LNCaP clone FGC (cell line): Measurements from ENCODE around the gene RSBN1.

Experiments
- DNase-seq: peaks from one replicate; pipeline ENCODE4 v3.0.0-alpha.2; 2011; ENCODE audit warnings: low read depth
- H3K4me3 ChIP-seq: 2 replicates; pipeline ENCODE4 v1.5.1; 2011; ENCODE audit warnings: mild to moderate bottlenecking, low read depth, low read length, control low read depth
- TF ChIP-seq, protein P1 (sequence below): IDR thresholded peaks from 2 replicates; pipeline ENCODE4 v1.5.1; 2012; ENCODE audit warnings: mild to moderate bottlenecking; ENCODE audit not compliant: control insufficient read depth, insufficient read depth; ENCODE audit errors: extremely low read depth

RSBN1 gene

DNA sequence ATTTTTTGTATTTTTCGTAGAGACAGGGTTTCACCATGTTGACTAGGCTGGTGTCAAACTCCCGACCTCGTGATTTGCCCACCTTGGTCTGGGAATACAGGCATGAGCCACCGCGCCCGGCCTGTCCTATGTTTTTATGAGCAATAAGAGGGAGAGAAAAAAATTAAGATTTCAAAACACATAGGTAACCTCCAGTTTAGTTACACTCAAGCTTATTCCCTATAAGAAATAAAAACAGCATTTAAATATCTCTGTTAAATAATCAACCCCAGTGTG, 7.1 kb downstream of the RSBN1 start:
- H3K4me3 ChIP-seq, result no peak overlapping the region
- DNase-seq, result no peak
- TF ChIP-seq, protein P1, sequence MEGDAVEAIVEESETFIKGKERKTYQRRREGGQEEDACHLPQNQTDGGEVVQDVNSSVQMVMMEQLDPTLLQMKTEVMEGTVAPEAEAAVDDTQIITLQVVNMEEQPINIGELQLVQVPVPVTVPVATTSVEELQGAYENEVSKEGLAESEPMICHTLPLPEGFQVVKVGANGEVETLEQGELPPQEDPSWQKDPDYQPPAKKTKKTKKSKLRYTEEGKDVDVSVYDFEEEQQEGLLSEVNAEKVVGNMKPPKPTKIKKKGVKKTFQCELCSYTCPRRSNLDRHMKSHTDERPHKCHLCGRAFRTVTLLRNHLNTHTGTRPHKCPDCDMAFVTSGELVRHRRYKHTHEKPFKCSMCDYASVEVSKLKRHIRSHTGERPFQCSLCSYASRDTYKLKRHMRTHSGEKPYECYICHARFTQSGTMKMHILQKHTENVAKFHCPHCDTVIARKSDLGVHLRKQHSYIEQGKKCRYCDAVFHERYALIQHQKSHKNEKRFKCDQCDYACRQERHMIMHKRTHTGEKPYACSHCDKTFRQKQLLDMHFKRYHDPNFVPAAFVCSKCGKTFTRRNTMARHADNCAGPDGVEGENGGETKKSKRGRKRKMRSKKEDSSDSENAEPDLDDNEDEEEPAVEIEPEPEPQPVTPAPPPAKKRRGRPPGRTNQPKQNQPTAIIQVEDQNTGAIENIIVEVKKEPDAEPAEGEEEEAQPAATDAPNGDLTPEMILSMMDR, result no peak

DNA sequence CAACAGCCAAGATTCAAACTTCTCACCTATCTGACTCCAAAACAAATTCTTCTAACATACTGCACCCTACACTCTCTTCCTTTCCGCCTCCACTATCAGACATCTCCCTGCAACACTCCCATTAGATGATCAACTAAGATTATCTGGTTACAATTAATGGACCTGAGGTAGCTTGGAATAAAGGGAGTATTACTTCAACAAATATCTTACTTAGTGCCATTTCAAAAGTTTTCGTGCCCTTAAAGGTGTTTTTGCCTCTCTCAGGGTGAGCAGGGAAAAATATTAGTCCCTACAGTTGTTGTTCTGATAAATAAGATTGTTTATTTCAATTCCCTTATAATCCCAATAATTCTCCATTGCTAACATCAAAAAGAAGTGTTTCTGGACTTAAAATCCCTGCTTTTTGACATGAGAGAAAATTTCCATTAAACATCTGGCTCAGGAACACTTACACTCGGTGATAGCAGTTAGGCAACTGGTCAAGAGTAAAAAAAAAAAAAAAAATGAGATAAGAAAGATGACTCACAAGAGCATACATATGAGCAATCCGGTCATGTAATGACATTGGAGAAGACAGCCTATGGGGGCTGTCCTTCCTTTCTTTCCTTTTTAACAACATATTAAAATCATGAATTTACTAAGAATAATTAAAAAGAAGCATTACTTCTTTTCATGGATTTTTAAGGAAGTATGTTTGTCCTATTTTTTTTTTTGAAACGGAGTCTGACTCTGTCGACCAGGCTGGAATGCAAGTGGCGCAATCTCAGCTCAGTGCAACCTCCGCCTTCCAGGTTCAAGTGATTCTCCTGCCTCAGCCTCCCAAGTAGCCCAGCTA, 7.6 kb downstream of the RSBN1 start:
- TF ChIP-seq, protein P1, result no peak
- no peak for DNase-seq
- no peak overlapping the region for H3K4me3 ChIP-seq

DNA sequence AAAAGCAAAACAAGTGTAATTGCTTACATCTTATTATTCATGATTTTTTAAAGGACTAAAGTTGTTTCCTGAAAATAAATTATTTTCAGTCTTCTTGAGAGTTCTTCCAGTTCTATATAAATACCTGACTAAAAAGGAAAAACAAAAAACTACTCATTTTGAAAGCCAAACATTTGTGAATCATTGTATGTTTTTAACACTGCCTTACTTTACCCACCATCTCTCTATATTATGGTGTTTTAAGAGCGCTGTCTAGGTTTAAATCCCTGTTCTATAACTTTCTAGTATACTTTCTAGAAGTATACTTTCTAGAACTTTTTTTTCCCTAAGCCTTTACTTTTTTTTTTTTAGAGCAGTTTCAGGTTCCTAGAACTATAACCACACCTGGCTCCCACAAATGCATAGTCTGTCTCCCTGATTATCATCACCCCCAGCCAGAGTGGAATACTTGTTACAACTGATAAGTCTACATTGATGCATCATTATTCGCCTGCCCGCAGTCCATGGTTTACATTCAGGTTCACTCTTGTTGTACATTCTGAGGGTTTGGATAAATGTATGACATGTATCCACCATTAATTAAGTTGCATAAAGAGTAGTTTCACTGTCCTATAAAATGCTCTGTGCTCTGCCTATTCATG, 9.8 kb downstream of the RSBN1 start:
- TF ChIP-seq, protein P1, result no peak

DNA sequence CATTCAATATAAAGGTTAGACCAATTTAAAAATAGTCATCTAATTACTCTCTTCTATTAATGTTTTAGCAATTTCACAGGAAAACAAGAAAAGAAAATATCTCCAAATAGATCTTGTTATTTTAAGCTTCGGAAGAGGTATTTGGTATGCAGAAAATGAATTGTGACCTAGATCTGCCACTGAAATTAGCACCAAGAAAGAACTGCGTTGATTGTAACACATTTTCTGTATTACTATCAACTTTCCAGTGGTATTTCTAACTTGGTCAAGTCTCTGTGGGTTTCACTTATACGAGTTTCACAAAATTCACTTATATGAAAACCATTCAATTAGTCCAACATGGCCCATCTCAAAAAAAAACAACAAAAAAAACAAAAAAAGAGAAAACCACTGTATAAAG, 11.8 kb downstream of the RSBN1 start:
- DNase-seq, result no peak
- H3K4me3 ChIP-seq, result no peak overlapping the region
- TF ChIP-seq, protein P1, result no peak

More for the DNA sequence above, 9.8 kb downstream of the RSBN1 start:
- DNase-seq, result no peak
- no peak overlapping the region for H3K4me3 ChIP-seq

DNA sequence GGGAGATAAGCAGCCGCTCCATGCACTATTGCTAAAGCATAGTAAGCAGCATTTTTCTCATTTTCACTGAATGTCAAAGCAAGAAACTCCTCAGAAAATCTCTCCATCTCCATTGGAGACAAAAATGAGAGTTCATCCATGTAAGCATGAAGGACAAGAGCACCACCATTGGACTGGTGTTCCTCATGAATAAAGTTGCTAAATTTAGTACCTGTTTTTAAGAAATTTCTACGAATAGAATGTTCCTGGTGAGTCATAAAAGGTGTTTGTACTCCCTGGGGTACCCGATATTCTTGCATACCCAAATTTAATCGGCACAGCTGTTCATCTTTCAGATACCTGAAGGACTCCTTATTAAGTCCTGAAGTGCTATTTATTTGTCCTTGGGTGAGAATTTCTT, 14.8 kb downstream of the RSBN1 start:
- DNase-seq, result no peak
- H3K4me3 ChIP-seq, result no peak overlapping the region
- TF ChIP-seq, protein P1, result no peak

DNA sequence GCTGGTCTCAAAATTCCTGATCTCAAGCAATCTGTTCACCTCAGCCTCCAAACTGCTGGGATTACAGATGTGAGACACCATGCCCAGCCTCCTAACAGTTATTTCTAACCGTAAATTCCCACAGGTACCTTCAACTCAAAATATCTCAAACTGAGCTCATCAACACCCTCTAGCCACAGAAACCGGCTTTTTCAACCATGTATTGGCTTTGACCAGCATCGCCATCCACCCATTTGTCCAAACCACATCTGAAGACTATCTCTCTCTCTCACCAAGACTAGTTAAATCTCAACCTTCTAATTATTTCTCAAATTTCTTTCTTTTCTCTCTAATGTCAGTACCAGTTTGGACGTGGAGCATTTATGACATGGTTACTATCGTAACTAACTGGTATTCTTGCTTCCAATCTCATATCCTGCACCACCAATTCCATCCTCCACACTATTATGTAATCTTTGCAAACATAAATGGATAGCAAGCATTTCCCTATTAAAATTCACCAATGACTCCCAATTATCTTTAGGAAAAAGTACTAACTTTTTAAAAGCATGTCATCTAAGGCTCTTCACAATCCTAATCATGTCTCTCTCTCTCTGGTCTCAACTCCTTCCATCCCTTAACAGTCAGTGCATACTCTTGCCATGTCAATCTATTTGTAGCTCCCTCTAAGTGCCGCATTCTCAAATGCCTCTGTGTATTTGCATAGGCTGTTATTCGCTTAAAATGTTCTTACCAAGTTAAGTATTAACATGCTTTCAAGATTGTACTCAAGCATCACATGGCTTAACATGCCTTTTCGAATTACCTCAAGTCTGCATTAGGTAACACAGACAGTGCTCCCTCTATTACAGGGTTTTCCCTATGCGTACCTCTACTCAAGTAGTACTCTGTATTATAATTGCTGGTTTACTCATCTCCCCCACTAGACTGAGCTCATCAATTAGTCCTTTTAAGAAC, 18.1 kb downstream of the RSBN1 start:
- TF ChIP-seq, protein P1, result no peak
- DNase-seq, result no peak
- H3K4me3 ChIP-seq, result no peak overlapping the region
